ENCODE measurements around the gene ZNF574. TPM values are rescaled to one million over a fixed set of nuclear protein-coding genes. Genes with fewer than 3 reads are reported as not detected.

The ZNF574 gene
- total RNA-seq, 1 experiment from 2014 or later = 27.5 TPM

DNA sequence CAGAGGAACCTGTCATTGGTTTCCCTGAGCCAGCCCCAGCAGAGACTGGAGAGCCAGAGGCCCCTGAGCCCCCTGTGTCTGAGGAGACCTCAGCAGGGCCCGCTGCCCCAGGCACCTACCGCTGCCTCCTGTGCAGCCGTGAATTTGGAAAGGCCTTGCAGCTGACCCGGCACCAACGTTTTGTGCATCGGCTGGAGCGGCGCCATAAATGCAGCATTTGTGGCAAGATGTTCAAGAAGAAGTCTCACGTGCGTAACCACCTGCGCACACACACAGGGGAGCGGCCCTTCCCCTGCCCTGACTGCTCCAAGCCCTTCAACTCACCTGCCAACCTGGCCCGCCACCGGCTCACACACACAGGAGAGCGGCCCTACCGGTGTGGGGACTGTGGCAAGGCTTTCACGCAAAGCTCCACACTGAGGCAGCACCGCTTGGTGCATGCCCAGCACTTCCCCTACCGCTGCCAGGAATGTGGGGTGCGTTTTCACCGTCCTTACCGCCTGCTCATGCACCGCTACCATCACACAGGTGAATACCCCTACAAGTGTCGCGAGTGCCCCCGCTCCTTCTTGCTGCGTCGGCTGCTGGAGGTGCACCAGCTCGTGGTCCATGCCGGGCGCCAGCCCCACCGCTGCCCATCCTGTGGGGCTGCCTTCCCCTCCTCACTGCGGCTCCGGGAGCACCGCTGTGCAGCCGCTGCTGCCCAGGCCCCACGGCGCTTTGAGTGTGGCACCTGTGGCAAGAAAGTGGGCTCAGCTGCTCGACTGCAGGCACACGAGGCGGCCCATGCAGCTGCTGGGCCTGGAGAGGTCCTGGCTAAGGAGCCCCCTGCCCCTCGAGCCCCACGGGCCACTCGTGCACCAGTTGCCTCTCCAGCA, 4.2 kb downstream of the ZNF574 start:
- Histone ChIP-seq H3K36me3 (ENCODE audit: insufficient read depth, low read length, poor library complexity, severe bottlenecking) (peaks cover 47% of the 10 kb centered on the region), H3K27ac (ENCODE audit: low read depth, low read length, poor library complexity, severe bottlenecking) (no peak overlapping the region), H3K9me3 (ENCODE audit: low read depth, low read length, poor library complexity, severe bottlenecking) (no peaks in the 10 kb centered on the region), H3K4me1 (ENCODE audit: insufficient read depth, low read length, poor library complexity, severe bottlenecking) (peaks cover 11% of the 10 kb centered on the region), H3K4me3 (ENCODE audit: low read depth, low read length, poor library complexity, severe bottlenecking) (no peak overlapping the region), H3K27me3 (replicated peaks; ENCODE audit: insufficient read depth, low read depth, low read length, poor library complexity) (no peaks in the 10 kb centered on the region)
- intact Hi-C loops (cut with micrococcal nuclease; ENCODE audit: unreplicated experiment) = no loop called here
- BruUV-seq (replicated peaks) = no TSS peak
- CTCF ChIA-PET = no interaction called here
- no peak for TF ChIP-seq EZH2 (IDR thresholded peaks at IDR 0.05; ENCODE audit: borderline replicate concordance, low read depth, low read length, poor library complexity, severe bottlenecking)
- TF ChIP-seq CTCF (conservative IDR thresholded peaks at IDR 0.05; ENCODE audit: low read depth, low read length) = no peak
- POLR2A ChIA-PET (ENCODE audit: low non-redundant PET) = no interaction called here
- DNase-seq (ENCODE audit: low spot score) = no peak

DNA sequence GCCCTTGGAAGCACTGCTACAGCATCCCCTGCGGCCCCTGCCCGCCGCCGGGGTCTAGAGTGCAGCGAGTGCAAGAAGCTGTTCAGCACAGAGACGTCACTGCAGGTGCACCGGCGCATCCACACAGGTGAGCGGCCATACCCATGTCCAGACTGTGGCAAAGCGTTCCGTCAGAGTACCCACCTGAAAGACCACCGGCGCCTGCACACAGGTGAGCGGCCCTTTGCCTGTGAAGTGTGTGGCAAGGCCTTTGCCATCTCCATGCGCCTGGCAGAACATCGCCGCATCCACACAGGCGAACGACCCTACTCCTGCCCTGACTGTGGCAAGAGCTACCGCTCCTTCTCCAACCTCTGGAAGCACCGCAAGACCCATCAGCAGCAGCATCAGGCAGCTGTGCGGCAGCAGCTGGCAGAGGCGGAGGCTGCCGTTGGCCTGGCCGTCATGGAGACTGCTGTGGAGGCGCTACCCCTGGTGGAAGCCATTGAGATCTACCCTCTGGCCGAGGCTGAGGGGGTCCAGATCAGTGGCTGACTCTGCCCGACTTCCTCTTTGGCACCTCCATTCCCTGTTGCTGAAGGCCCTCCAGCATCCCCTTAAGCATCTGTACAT, 4.9 kb downstream of the ZNF574 start:
- Histone ChIP-seq H3K36me3 (ENCODE audit: insufficient read depth, low read length, poor library complexity, severe bottlenecking) (peaks cover 47% of the 10 kb centered on the region), H3K9me3 (ENCODE audit: low read depth, low read length, poor library complexity, severe bottlenecking) (no peaks in the 10 kb centered on the region), H3K4me3 (ENCODE audit: low read depth, low read length, poor library complexity, severe bottlenecking) (no peak overlapping the region), H3K4me1 (ENCODE audit: insufficient read depth, low read length, poor library complexity, severe bottlenecking) (peaks cover 11% of the 10 kb centered on the region), H3K27me3 (replicated peaks; ENCODE audit: insufficient read depth, low read depth, low read length, poor library complexity) (no peaks in the 10 kb centered on the region), H3K27ac (ENCODE audit: low read depth, low read length, poor library complexity, severe bottlenecking) (no peak overlapping the region)
- no peak for TF ChIP-seq CTCF (conservative IDR thresholded peaks at IDR 0.05; ENCODE audit: low read depth, low read length)
- no peak for TF ChIP-seq EZH2 (IDR thresholded peaks at IDR 0.05; ENCODE audit: borderline replicate concordance, low read depth, low read length, poor library complexity, severe bottlenecking)
- POLR2A ChIA-PET (ENCODE audit: low non-redundant PET) = no interaction called here
- CTCF ChIA-PET = no interaction called here
- intact Hi-C loops (cut with micrococcal nuclease; ENCODE audit: unreplicated experiment) = no loop called here
- DNase-seq (ENCODE audit: low spot score) = no peak
- no TSS peak for BruUV-seq (replicated peaks)

- ChIA-PET POLR2A (ENCODE audit: low non-redundant PET) (no interaction called here), CTCF (interaction anchor here (0.5 to 0.7 kb wide), 2 partner anchors 9 to 83 kb away, joined by 4 to 5 read pairs; no protein-coding TSS in a partner anchor)
- no peaks in the 10 kb centered on the region for H3K27me3 ChIP-seq (replicated peaks; ENCODE audit: insufficient read depth, low read depth, low read length, poor library complexity)
- no peak for TF ChIP-seq EZH2 (IDR thresholded peaks at IDR 0.05; ENCODE audit: borderline replicate concordance, low read depth, low read length, poor library complexity, severe bottlenecking)
- TF ChIP-seq CTCF (conservative IDR thresholded peaks at IDR 0.05; ENCODE audit: low read depth, low read length) = peak; percentile 49
- H3K27ac ChIP-seq (ENCODE audit: low read depth, low read length, poor library complexity, severe bottlenecking) = no peak overlapping the region
- intact Hi-C loops (cut with micrococcal nuclease; ENCODE audit: unreplicated experiment) = no loop called here
- DNase-seq (ENCODE audit: low spot score) = peak; percentile 47
- H3K9me3 ChIP-seq (ENCODE audit: low read depth, low read length, poor library complexity, severe bottlenecking) = no peaks in the 10 kb centered on the region
- H3K4me3 ChIP-seq (ENCODE audit: low read depth, low read length, poor library complexity, severe bottlenecking) = no peak overlapping the region
- BruUV-seq (replicated peaks) = no TSS peak
- H3K4me1 ChIP-seq (ENCODE audit: insufficient read depth, low read length, poor library complexity, severe bottlenecking) = peaks cover 11% of the 10 kb centered on the region
- peaks cover 47% of the 10 kb centered on the region for H3K36me3 ChIP-seq (ENCODE audit: insufficient read depth, low read length, poor library complexity, severe bottlenecking)
Observed at GRCh38 chr19:42081584-42082203, 5.7 kb downstream of the ZNF574 start.
